OCI-LY3 (cell line): Measurements from ENCODE around the gene FBLIM1.
"Not testable (repeated sequence)": the region's sequence is repeated elsewhere in the genome, so short reads cannot be mapped to it uniquely, and the experiment has no call there.

ENCODE experiments used
- H2AFZ ChIP-seq: fragments of 200-600, 300-600 bp; shearing (Covaris generic); 2 replicates; pipeline ENCODE4 v1.6.0; 2014; ENCODE audit warnings: antibody characterized with exemption, low read depth, low read length
- H3K27ac ChIP-seq: fragments of 200-600, 300-600 bp; sonication (generic); 2 replicates; pipeline ENCODE4 v1.5.1; 2014; ENCODE audit warnings: mild to moderate bottlenecking, low read length, moderate library complexity, mixed read lengths
- H3K27me3 ChIP-seq: fragments of 200-600, 300-600 bp; sonication (generic); 2 replicates; pipeline ENCODE4 v1.6.1; 2014; ENCODE audit warnings: low read depth, low read length, mixed read lengths
- H3K36me3 ChIP-seq: fragments of 200-600, 300-600 bp; sonication (generic); replicated peaks from 2 replicates; pipeline ENCODE3; 2014; ENCODE audit warnings: low read depth, low read length, mixed read lengths
- H3K4me1 ChIP-seq: fragments of 300-600, 200-600 bp; sonication (generic); 2 replicates; pipeline ENCODE4 v1.6.1; 2014; ENCODE audit warnings: low read length, mixed read lengths
- H3K4me2 ChIP-seq: fragments of 200-600, 300-600 bp; sonication (generic); 2 replicates; pipeline ENCODE4 v1.6.1; 2014; ENCODE audit warnings: low read length, mixed read lengths
- H3K4me3 ChIP-seq: fragments of 300-600, 200-600 bp; sonication (generic); 2 replicates; pipeline ENCODE4 v1.5.1; 2014; ENCODE audit warnings: antibody characterized with exemption, mild to moderate bottlenecking, low read length, moderate library complexity
- H3K79me2 ChIP-seq: fragments of 300-600, 200-600 bp; shearing (Covaris generic); 2 replicates; pipeline ENCODE4 v1.6.1; 2014; ENCODE audit warnings: mild to moderate bottlenecking, low read length, mixed read lengths
- H3K9ac ChIP-seq: fragments of 300-600, 200-600 bp; shearing (Covaris generic); 2 replicates; pipeline ENCODE4 v1.6.0; 2014; ENCODE audit warnings: mild to moderate bottlenecking, low read length, moderate library complexity
- H3K9me3 ChIP-seq: fragments of 200-600, 300-600 bp; shearing (Covaris generic); 2 replicates; pipeline ENCODE4 v1.6.1; 2014; ENCODE audit warnings: low read length, mixed read lengths; ENCODE audit not compliant: insufficient read depth
- H4K20me1 ChIP-seq: fragments of 200-600, 300-600 bp; sonication (generic); 2 replicates; pipeline ENCODE4 v1.6.1; 2016; ENCODE audit warnings: low read length, mixed read lengths; ENCODE audit not compliant: insufficient read depth
- CTCF ChIP-seq: fragments of 200-600, 300-600 bp; sonication (generic); IDR thresholded peaks from 2 replicates; pipeline ENCODE4 v1.5.1; 2014; ENCODE audit warnings: antibody characterized with exemption, low read length, low read depth
- EZH2phosphoT487 ChIP-seq: fragments of 200-600 bp; shearing (Covaris generic); IDR thresholded peaks from 2 replicates; pipeline ENCODE4 v1.6.1; 2018; ENCODE audit warnings: antibody characterized with exemption, mixed run types, low read depth

FBLIM1 gene

GRCh38 chr1:15807121-15807520 lies 48.5 kb downstream of the FBLIM1 start:
- TF ChIP-seq EZH2phosphoT487 = no peak
- TF ChIP-seq CTCF = no peak
- Histone ChIP-seq H3K79me2 (no peaks in the 10 kb centered on the region), H3K4me2 (no peak overlapping the region), H3K4me1 (no peaks in the 10 kb centered on the region), H2AFZ (no peak overlapping the region), H4K20me1 (no peaks in the 10 kb centered on the region), H3K27ac (no peak overlapping the region), H3K36me3 (no peaks in the 10 kb centered on the region), H3K27me3 (no peaks in the 10 kb centered on the region), H3K9ac (no peak overlapping the region), H3K4me3 (no peak overlapping the region), H3K9me3 (no peaks in the 10 kb centered on the region)

DNA sequence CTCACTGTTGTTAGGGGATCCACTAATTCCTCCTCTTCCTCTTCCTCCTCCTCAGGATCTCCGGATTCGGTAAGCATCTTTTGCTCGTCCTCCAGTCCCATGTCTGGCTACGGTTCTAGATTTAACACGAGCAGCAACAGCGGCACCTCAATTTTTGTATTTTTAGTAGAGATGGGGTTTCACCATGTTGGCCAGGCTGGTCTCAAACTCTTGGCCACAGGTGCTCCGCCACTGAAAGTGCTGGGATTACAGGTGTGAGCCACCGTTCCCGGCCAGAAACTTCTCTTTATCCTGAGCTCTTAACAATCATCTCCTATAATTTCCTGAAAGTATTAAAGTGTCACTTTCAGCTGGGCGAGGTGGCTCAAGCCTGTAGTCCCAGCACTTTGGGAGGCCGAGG lies 49.0 kb downstream of the FBLIM1 start, which contains the start of gene UQCRHL:
TSS of gene UQCRHL (minus strand) at position 101 of the 400 bp plus-strand sequence. CDS start at position 101, 0 bp downstream.
- H3K9me3 ChIP-seq, H3K4me1 ChIP-seq, H3K4me3 ChIP-seq, H3K27me3 ChIP-seq, H3K4me2 ChIP-seq, H3K79me2 ChIP-seq, H3K9ac ChIP-seq, H2AFZ ChIP-seq, H3K36me3 ChIP-seq, H3K27ac ChIP-seq, H4K20me1 ChIP-seq: not testable (repeated sequence)

DNA sequence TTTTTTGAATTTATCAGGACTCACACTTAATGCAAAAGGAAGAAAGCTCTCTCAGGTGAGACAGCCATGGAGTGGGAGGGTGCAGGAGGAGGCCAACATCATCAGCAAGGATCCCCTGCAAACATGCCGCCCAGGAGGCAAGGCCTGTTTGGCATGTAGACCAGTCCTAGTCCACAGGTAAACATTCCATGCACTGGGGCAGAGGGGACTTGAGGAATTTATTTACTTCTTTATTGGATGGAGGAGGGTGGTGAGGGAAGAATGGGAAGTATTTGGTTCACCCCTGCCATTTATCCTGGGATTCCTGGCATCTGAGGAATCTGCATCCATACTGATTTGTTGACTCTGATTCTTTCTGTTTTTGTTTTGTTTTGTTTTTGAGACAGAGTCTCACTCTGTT lies 50.4 kb downstream of the FBLIM1 start:
- Histone ChIP-seq H3K79me2 (no peaks in the 10 kb centered on the region), H4K20me1 (no peaks in the 10 kb centered on the region), H3K4me1 (no peaks in the 10 kb centered on the region), H3K36me3 (no peaks in the 10 kb centered on the region), H3K27me3 (no peaks in the 10 kb centered on the region), H3K4me3 (no peak overlapping the region), H3K9me3 (no peaks in the 10 kb centered on the region), H3K9ac (no peak overlapping the region), H3K27ac (no peak overlapping the region), H2AFZ (no peak overlapping the region), H3K4me2 (no peak overlapping the region)
- TF ChIP-seq EZH2phosphoT487 (no peak), CTCF (no peak)

DNA sequence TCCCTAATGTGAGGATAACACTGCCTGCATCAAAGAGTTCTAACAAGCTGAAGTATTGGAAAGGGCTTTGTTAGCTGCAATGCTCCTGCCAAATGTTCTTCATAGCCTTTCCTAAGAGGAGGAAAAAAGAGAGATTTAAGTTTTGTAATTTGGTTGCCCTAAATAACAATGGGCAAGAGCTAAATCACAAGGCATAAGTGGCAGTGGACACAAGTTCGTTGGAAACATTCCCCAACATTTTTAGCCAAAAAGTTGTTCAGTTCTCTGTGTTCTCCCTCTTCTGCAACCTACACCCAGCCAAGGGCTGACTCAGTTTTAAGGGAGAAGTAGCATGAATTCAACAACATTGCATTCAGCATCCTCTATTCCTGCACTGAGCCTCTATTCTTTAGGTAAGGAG lies 51.5 kb downstream of the FBLIM1 start:
- Histone ChIP-seq H3K9me3 (no peaks in the 10 kb centered on the region), H3K4me3 (no peak overlapping the region), H2AFZ (no peak overlapping the region), H3K4me2 (no peak overlapping the region), H3K36me3 (no peaks in the 10 kb centered on the region), H4K20me1 (no peaks in the 10 kb centered on the region), H3K9ac (no peak overlapping the region), H3K27me3 (no peaks in the 10 kb centered on the region), H3K79me2 (no peaks in the 10 kb centered on the region), H3K27ac (no peak overlapping the region), H3K4me1 (no peaks in the 10 kb centered on the region)
- TF ChIP-seq EZH2phosphoT487 = no peak
- TF ChIP-seq CTCF = no peak

DNA sequence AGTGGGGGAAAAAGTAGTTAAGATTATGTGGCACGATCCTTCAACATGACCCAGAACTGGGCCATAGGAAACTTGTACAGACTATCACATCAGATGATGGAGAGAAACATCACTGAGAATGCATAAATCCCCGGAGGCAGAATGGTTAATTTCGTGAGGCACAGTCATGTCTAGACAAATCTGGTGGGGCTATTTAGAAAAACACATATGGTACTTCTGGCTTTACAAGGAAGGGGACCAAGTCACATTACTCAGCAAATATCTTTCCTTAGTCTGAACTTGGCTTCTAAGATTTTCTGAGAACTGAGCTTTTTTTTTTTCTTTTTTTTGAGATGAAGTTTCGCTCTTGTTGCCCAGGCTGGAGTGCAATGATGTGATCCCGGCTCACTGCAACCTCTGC lies 58.1 kb downstream of the FBLIM1 start:
- Histone ChIP-seq H3K4me2 (no peak overlapping the region), H3K79me2 (no peaks in the 10 kb centered on the region), H3K9me3 (no peaks in the 10 kb centered on the region), H3K4me1 (no peaks in the 10 kb centered on the region), H3K27ac (no peak overlapping the region), H3K36me3 (no peaks in the 10 kb centered on the region), H3K4me3 (no peak overlapping the region), H3K9ac (no peak overlapping the region), H4K20me1 (no peaks in the 10 kb centered on the region), H2AFZ (no peak overlapping the region), H3K27me3 (no peaks in the 10 kb centered on the region)
- TF ChIP-seq EZH2phosphoT487 (no peak), CTCF (no peak)
